OCI-LY1 (cell line): ENCODE results near the gene CPTP.

Experiments
- CTCF ChIP-seq: fragments of 200-600 bp; sonication (generic), shearing (Covaris generic); IDR thresholded peaks from 2 replicates; pipeline ENCODE4 v1.5.1; 2017; ENCODE audit warnings: mild to moderate bottlenecking, antibody characterized with exemption, low read length, moderate library complexity, mixed read lengths
- EZH2 ChIP-seq: fragments of 200-600 bp; sonication (generic), shearing (Covaris generic); IDR thresholded peaks from 2 replicates; pipeline ENCODE4 v1.8.0; 2017; ENCODE audit warnings: borderline replicate concordance, mixed run types, mild to moderate bottlenecking, antibody characterized with exemption, low read length, moderate library complexity, mixed read lengths

DNA sequence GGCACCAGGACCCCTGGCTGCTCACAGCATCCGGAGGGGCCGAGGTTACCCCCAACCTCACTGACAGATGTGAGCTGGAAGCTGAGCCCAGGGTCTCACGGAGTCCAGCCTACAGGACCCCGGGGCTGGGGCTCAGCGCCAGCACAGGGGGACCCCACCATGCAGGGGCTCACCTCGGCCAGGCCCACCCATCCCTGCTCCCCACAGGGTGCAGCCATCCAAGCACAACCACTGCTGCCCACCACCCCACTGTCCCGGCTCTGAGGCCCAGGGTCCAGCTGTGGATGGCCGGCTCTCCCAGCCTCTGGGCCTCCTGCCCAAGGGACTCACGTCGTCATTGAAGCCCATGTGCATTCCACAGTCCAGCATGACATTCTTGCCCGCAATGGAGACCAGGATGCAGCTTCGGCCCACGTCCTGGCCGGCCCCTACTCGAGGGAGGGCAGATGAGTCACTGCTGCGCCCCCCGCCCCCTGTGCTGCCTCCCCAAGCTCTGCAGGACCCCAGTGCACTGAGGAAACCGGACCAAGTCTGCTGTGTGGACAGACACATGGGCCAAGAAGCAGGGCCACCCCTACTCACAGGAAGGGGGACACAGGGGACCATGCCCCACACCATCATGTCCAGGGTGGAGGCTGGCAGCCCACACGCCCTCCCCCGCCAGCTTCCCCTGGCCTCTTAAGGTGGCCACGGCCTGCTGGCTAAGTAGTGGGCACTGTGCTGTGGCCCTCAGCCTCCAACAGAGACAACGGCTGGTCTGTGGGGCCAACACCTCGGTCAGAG is 3.7 kb upstream of the CPTP start:
- TF ChIP-seq CTCF (no peak), EZH2 (no peak)
